ENCODE results near the gene EIF4G2. TPM values are rescaled to one million over a fixed set of nuclear protein-coding genes. Genes with fewer than 3 reads are reported as not detected.

EIF4G2 gene
- polyA plus RNA-seq, 1 donor from 2014 or later: 1,004 TPM

- H3K79me2 ChIP-seq (replicated peaks; ENCODE audit: insufficient read depth, low read length): no peaks in the 10 kb centered on the region
- H2AFZ ChIP-seq (ENCODE audit: low read depth, low read length): no peak overlapping the region
- H3K9ac ChIP-seq (ENCODE audit: low read length): no peak overlapping the region
- no peaks in the 10 kb centered on the region for H3K9me3 ChIP-seq (ENCODE audit: low read length)
- no peak overlapping the region for H3K4me3 ChIP-seq (ENCODE audit: low read length)
- no peaks in the 10 kb centered on the region for H3K9me2 ChIP-seq (ENCODE audit: insufficient read depth, low read length)
- H3K27ac ChIP-seq (ENCODE audit: low read length): no peak overlapping the region
- TF ChIP-seq EZH2 (IDR thresholded peaks at IDR 0.05; ENCODE audit: borderline replicate concordance, insufficient read depth, low read length, poor library complexity, severe bottlenecking) (no peak), SMC3 (conservative IDR thresholded peaks at IDR 0.05; ENCODE audit: poor library complexity) (no peak), RAD21 (conservative IDR thresholded peaks at IDR 0.05) (no peak), EP300 (conservative IDR thresholded peaks at IDR 0.05; ENCODE audit: poor library complexity, severe bottlenecking) (no peak), REST (IDR thresholded peaks at IDR 0.05; ENCODE audit: borderline replicate concordance) (no peak), CTCF (IDR thresholded peaks at IDR 0.05; ENCODE audit: poor library complexity, severe bottlenecking) (no peak), POLR2AphosphoS5 (IDR thresholded peaks at IDR 0.05) (no peak), TAF1 (IDR thresholded peaks at IDR 0.05; ENCODE audit: low read depth) (no peak), MXI1 (conservative IDR thresholded peaks at IDR 0.05; ENCODE audit: poor library complexity, severe bottlenecking) (no peak)
- H3K4me2 ChIP-seq (ENCODE audit: low read length): no peak overlapping the region
- peaks cover 13% of the 10 kb centered on the region for H3K36me3 ChIP-seq (ENCODE audit: insufficient read depth, low read length)
- H4K20me1 ChIP-seq (ENCODE audit: insufficient read depth): no peaks in the 10 kb centered on the region
- H3F3A ChIP-seq (ENCODE audit: insufficient read depth, low read length, poor library complexity, severe bottlenecking): no peaks in the 10 kb centered on the region
- H3K27me3 ChIP-seq (ENCODE audit: insufficient read depth, low read depth, low read length): no peaks in the 10 kb centered on the region
Observed at GRCh38 chr11:10777806-10778205, 30.9 kb downstream of the EIF4G2 start.

- Histone ChIP-seq H4K20me1 (ENCODE audit: insufficient read depth) (no peaks in the 10 kb centered on the region), H3K9me2 (ENCODE audit: insufficient read depth, low read length) (no peaks in the 10 kb centered on the region), H3K79me2 (replicated peaks; ENCODE audit: insufficient read depth, low read length) (no peaks in the 10 kb centered on the region), H3K36me3 (ENCODE audit: insufficient read depth, low read length) (peaks cover 14% of the 10 kb centered on the region), H3K9me3 (ENCODE audit: low read length) (no peaks in the 10 kb centered on the region), H3K27me3 (ENCODE audit: insufficient read depth, low read depth, low read length) (no peaks in the 10 kb centered on the region), H3K4me3 (ENCODE audit: low read length) (no peak overlapping the region), H3F3A (ENCODE audit: insufficient read depth, low read length, poor library complexity, severe bottlenecking) (no peaks in the 10 kb centered on the region), H3K9ac (ENCODE audit: low read length) (no peak overlapping the region), H2AFZ (ENCODE audit: low read depth, low read length) (no peak overlapping the region), H3K4me2 (ENCODE audit: low read length) (no peak overlapping the region), H3K27ac (ENCODE audit: low read length) (no peak overlapping the region)
- TF ChIP-seq SMC3 (conservative IDR thresholded peaks at IDR 0.05; ENCODE audit: poor library complexity): no peak
- no peak for TF ChIP-seq RAD21 (conservative IDR thresholded peaks at IDR 0.05)
- TF ChIP-seq EZH2 (IDR thresholded peaks at IDR 0.05; ENCODE audit: borderline replicate concordance, insufficient read depth, low read length, poor library complexity, severe bottlenecking): no peak
Observed at GRCh38 chr11:10777393-10777793, 31.3 kb downstream of the EIF4G2 start.

GRCh38 chr11:10774811-10775210, 33.9 kb downstream of the EIF4G2 start:
- Histone ChIP-seq H3F3A (ENCODE audit: insufficient read depth, low read length, poor library complexity, severe bottlenecking) (no peaks in the 10 kb centered on the region), H3K79me2 (replicated peaks; ENCODE audit: insufficient read depth, low read length) (no peaks in the 10 kb centered on the region), H3K9me2 (ENCODE audit: insufficient read depth, low read length) (no peaks in the 10 kb centered on the region), H4K20me1 (ENCODE audit: insufficient read depth) (no peaks in the 10 kb centered on the region), H3K9me3 (ENCODE audit: low read length) (no peaks in the 10 kb centered on the region), H3K4me3 (ENCODE audit: low read length) (no peak overlapping the region), H3K36me3 (ENCODE audit: insufficient read depth, low read length) (peaks cover 26% of the 10 kb centered on the region), H3K4me2 (ENCODE audit: low read length) (no peak overlapping the region), H3K9ac (ENCODE audit: low read length) (no peak overlapping the region), H3K27me3 (ENCODE audit: insufficient read depth, low read depth, low read length) (no peaks in the 10 kb centered on the region), H2AFZ (ENCODE audit: low read depth, low read length) (no peak overlapping the region), H3K27ac (ENCODE audit: low read length) (no peak overlapping the region)
- no peak for TF ChIP-seq SMC3 (conservative IDR thresholded peaks at IDR 0.05; ENCODE audit: poor library complexity)
- TF ChIP-seq REST (IDR thresholded peaks at IDR 0.05; ENCODE audit: borderline replicate concordance): no peak
- no peak for TF ChIP-seq CTCF (IDR thresholded peaks at IDR 0.05; ENCODE audit: poor library complexity, severe bottlenecking)
- TF ChIP-seq MXI1 (conservative IDR thresholded peaks at IDR 0.05; ENCODE audit: poor library complexity, severe bottlenecking): no peak
- no peak for TF ChIP-seq POLR2AphosphoS5 (IDR thresholded peaks at IDR 0.05)
- TF ChIP-seq RAD21 (conservative IDR thresholded peaks at IDR 0.05): no peak
- TF ChIP-seq EP300 (conservative IDR thresholded peaks at IDR 0.05; ENCODE audit: poor library complexity, severe bottlenecking): no peak
- no peak for TF ChIP-seq EZH2 (IDR thresholded peaks at IDR 0.05; ENCODE audit: borderline replicate concordance, insufficient read depth, low read length, poor library complexity, severe bottlenecking)
- no peak for TF ChIP-seq TAF1 (IDR thresholded peaks at IDR 0.05; ENCODE audit: low read depth)
